DMS53 (cell line): ENCODE results near the gene COL17A1.

Experiments used
- DNase-seq: peaks from one replicate; lab custom pipeline; 2025; lab: John Stamatoyannopoulos, UW

COL17A1 gene

DNA sequence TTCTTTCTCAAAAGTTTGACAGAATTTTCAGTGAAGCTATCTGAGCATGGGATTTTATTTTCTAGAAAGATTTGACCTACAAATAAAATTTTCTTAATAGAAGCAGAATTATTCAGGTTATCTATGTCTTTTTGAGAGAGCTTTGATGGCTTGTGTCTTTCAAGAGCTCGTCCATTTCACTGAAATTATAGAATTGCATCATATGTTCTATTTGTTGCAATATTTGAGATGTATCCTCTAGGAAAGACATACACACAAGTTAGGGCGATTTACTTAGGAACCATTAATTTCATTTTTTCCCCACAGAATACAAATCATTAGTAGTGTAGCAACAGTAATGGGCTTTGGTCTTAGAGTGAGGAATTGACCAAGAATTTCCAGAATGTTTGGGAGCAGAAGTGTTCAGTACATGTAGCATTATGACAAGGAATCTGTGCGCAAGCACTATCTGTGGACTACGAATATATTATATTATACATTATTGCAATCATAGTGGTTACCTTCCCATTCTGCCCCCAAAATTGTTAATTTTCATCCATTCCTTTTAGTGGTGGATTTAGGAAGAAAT lies 12.8 kb upstream of the COL17A1 start:
- no peak for DNase-seq

DNA sequence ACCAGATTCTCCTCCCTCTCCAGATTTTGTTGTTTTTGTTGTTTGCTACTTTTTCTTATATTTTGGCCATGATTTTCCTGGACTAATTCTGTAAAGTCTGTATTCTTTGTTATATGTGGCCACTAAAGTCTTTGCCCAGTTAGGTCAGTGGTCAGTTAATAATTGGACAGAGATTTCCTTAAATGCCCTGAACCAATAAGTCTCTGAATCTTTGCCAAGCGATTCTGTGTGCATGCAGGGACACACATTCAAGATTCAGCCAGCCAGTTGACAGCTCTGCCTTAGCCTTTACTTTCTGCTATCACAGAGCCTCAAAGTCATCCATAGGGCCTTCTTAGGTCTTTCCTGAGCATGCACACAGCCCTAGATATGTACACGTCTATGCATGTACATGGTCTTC lies 11.0 kb upstream of the COL17A1 start:
- no peak for DNase-seq

DNA sequence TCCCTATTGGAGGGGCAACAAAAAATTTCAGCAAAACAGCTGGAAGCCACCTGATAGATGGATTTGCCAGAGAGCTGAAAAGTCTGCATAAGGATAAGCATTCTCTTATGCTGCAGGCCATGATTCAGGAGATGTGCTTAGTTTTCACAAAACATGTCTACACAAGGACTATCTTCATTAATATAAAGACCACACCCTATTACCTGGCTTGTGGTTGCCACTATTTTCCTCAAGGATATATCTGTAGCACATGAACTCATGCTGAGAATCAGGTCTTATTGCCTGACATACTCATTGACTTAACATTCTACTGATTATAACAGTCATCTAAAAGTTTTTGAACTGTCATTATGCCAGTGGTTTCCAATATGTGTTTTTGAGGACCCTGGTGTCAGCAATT lies 7.1 kb upstream of the COL17A1 start:
- DNase-seq = no peak

GRCh38 chr10:104090611-104091010 lies 4.9 kb upstream of the COL17A1 start:
- DNase-seq = no peak

DNA sequence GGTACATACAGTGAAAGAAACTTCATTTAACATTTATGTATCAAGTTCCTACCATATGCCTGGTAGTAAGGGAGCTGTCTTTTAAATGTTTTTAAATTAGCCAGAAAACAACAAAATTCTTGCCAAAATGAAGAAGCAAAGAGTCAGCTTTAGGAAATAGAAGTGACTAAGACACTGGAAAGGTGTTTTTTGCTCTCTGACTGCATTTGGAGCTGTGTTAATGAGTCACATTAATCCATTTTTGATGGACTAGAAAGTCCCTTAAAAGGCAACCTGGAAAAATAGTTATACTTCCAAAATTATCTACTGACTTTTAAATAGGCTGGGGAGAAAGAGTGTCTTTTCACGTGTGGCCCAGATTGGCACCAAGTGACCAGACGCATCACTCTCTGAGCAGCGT lies 3.9 kb upstream of the COL17A1 start:
- DNase-seq = no peak

GRCh38 chr10:104088239-104088638 lies 2.6 kb upstream of the COL17A1 start:
- no peak for DNase-seq

- DNase-seq = no peak
Observed at GRCh38 chr10:104084482-104085142, 1.1 kb downstream of the COL17A1 start.

- DNase-seq = no peak
Observed at GRCh38 chr10:104081998-104082397, 3.7 kb downstream of the COL17A1 start.

DNA sequence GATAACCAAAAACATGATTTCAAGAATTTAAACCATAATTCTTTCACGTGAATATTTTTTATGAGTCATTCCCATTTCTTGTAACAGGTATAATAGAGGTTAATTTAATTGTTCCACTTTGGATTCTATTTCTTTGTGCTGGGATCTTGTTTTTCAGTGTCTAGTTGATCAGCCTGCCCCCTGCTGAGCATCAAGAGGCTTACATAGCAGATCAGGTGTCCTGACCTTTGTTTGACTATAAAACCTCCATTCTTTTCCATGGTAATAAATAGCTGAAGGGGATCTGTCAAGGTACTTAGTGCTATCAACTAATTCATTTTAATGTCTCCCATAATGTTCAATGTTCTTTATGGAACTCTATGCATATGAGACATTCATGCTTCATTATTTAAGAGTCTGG lies 4.9 kb downstream of the COL17A1 start:
- peak; percentile 81 for DNase-seq

DNA sequence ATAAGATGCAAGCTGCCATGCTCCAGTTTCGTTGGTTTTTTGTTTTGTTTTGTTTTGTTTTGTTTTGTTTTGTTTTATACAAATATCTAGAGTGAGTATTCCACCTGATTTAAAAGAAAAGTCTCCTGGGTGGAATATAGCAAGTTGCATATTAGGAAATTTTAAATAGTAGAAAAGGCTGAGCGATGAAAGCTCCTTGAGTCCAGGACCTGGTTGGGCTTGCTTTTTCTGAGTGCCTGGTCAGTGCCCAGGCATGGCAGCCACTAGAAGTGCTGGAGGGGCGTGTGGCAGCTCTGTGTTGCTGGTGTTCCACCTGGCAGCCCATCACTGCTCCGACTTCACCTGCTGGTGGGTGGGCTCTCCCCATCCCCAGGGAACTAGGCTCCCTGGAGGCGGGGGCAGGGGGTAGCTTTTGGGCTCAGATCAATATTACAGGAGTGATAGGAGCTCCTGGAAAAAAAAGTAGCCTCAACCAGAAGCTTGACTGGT lies 8.0 kb downstream of the COL17A1 start:
- no peak for DNase-seq

- peak; percentile 7 for DNase-seq
Observed at GRCh38 chr10:104077247-104077646, 8.4 kb downstream of the COL17A1 start.

DNA sequence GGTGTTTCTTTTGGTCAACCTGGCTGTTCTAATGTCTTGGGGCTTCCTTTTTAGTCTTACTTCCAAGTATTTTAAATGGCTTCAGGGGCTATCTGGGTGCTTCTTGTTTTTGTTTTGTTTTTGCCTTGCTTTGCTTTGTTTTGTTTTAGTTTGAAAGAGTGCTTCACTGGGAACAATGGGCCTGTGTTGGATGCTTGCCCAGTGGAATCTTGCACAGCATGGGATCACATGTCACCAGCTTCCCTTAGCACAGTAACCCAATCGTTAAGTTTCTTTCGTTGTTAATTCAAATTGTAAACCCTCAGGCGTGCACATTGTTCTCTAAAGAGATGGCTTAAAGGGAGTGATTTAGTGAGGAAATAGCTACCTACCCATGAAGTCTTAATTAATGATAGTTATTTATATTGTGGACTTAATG lies 8.9 kb downstream of the COL17A1 start:
- DNase-seq = peak; percentile 29

GRCh38 chr10:104074505-104074904 lies 11.2 kb downstream of the COL17A1 start:
- DNase-seq = no peak

- no peak for DNase-seq
Observed at GRCh38 chr10:104072786-104073185, 12.9 kb downstream of the COL17A1 start.

- no peak for DNase-seq
Observed at GRCh38 chr10:104069613-104070012, 16.1 kb downstream of the COL17A1 start.

GRCh38 chr10:104067525-104067924 lies 18.2 kb downstream of the COL17A1 start:
- no peak for DNase-seq

DNA sequence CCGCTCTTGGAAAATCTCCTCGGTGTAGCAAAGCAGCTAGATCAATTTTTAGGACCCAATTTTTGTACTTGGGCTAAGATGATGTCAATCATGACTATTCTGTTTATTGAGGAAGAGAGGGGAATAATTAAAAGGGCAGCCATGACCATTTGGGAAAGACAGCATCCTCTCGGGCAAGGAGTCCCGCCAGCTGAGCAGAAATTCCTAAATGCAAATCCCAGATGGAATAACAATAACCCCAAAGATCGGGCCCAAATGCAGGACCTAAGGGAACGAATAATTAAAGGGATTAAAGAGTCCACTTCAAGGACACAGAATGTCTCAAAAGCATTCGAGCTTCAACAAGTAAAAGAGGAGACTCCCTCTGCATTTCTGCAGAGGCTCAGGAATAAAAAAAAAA lies 18.7 kb downstream of the COL17A1 start:
- no peak for DNase-seq

DNA sequence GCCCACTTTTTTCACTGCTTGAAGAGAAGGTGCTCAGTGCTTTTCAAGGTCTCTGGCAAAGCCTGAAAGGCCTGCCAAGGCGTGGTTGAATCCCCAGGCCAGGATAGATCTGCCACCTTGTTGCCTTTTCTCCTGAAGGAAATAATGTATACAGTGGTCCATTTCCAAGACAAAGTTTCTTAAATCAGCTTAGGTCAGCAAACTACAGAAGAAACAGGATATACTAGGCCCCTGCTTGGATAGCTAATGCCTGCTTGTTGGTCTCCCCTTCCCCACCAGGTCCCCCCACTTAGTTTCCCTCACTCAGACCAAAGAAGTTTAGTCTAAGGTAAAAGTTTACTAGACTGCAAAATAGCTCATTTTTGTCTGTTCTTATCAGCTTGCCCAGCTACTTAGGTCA lies 19.9 kb downstream of the COL17A1 start:
- no peak for DNase-seq

GRCh38 chr10:104061196-104061595 lies 24.5 kb downstream of the COL17A1 start:
- DNase-seq = no peak

DNA sequence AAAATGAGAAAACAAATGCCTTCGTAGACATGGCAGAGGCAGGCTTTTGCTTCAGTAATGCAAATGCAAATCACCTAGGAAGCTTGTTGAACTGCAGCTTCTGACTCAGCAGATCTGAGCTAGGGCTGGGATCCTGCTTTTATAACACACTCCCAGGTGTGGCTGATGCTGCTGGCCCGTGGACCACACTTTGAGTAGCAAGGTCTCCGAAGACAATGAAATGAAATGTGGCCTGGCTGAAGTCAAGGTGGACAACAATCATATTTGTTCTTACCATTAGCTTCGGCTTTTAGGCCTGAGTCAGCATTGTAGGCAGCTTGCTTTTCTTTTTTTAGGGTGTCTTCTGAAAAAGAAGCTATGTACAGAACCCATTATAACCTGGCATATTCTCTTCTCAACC lies 26.3 kb downstream of the COL17A1 start:
- DNase-seq = peak; percentile 28

DNA sequence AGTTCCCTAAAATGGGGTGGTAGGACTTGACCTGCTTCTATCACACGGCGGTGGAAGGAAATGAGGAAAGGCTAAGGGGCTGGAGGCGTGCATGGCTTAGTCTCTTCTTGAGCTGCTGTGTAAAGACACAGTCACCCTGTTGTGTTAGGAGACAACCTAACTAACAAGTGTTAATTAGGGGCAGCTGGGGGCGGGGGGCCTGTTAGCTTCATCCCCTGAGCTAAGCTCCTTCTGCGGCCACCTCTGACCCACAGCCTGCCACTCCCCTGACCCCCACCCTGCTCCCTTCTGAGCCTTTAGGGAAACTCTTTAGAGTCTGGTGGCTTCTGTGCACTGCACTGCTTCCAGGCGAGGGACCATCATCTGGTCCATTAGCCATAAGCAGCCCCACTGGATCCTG lies 28.0 kb downstream of the COL17A1 start:
- no peak for DNase-seq

GRCh38 chr10:104056619-104057273 lies 28.9 kb downstream of the COL17A1 start:
- DNase-seq = no peak

GRCh38 chr10:104054430-104054829 lies 31.2 kb downstream of the COL17A1 start:
- no peak for DNase-seq
